ENCODE measurements around the gene RTRAF. TPM values are rescaled to one million over a fixed set of nuclear protein-coding genes. Genes with fewer than 3 reads are reported as not detected.

The RTRAF gene
- total and polyA plus RNA-seq, 9 of the 15 experiments (the other 6 are each of a cell fraction or from before 2014, with no cell fraction given): 126 to 204 (median 155) TPM

GRCh38 chr14:52020866-52021717 lies 31.7 kb downstream of the RTRAF start:
- 24% methylated on average over 7 of the region's 7 CpGs for WGBS (ENCODE audit: insufficient coverage, low coverage, missing lambda C conversion rate)
- Histone ChIP-seq H3K4me1 (replicated peaks in 1 of 2; ENCODE audit: control insufficient read depth in 2 of 2, insufficient read depth in 2 of 2, low read length in 2 of 2) (peaks cover 0 to 12% of the 10 kb centered on the region in 2 experiments; a peak in 3 of 5 replicates), H3K9me1 (ENCODE audit: control insufficient read depth, insufficient read depth, low read length) (no peaks in the 10 kb centered on the region), H3K4me3 (no peak overlapping the region), H3K4me2 (ENCODE audit: insufficient read depth, low read length) (peak overlapping the region; percentile 49), H3K9ac (ENCODE audit: insufficient read depth in 1 of 2, low read depth in 2 of 2, low read length in 2 of 2) (no peak overlapping the region), H3K79me2 (ENCODE audit: control insufficient read depth, insufficient read depth, low read length) (no peaks in the 10 kb centered on the region), H3K9me3 (replicated peaks; ENCODE audit: control insufficient read depth, insufficient read depth, low read depth, low read length) (no peaks in the 10 kb centered on the region), H3K27me3 (ENCODE audit: control insufficient read depth in 2 of 2, insufficient read depth in 2 of 2, low read length in 2 of 2) (no peaks in the 10 kb centered on the region), H3K27ac (ENCODE audit: extremely low read depth, low read depth, low read length) (peak overlapping the region; percentile 42; the same call in 2 of the 3 replicates), H2AFZ (ENCODE audit: low read depth, low read length) (peak overlapping the region; percentile 84), H4K20me1 (replicated peaks; ENCODE audit: control insufficient read depth, insufficient read depth, low read length) (no peaks in the 10 kb centered on the region), H3K36me3 (ENCODE audit: control insufficient read depth, insufficient read depth, low read length) (no peaks in the 10 kb centered on the region)
- intact Hi-C loops (cut with micrococcal nuclease): no loop called here
- ChIA-PET CTCF (ENCODE audit: low intra/inter-chr PET ratio) (no interaction called here), POLR2A (no interaction called here)
- peak; percentile 9 to 61 (median 33) for DNase-seq (ENCODE audit: extremely low read depth in 1 of 4, low spot score in 3 of 4)
- FAIRE-seq: peak; percentile 64
- in situ Hi-C loops (cut with MboI): no loop called here
- ATAC-seq: peak; percentile 88
- no TSS peak for BruUV-seq (replicated peaks)
- TF ChIP-seq ARID1B (IDR thresholded peaks at IDR 0.05) (peak; percentile 46; the same call in 1 of the 2 replicates), NFE2 (IDR thresholded peaks at IDR 0.05; ENCODE audit: low read depth) (peak; percentile 44; the same call in 1 of the 2 replicates), ZNF592 (IDR thresholded peaks at IDR 0.05) (peak; percentile 32; the same call in 1 of the 2 replicates), EP300 (IDR thresholded peaks at IDR 0.05; ENCODE audit: low read length) (peak; percentile 49; the same call in 1 of the 2 replicates), ZNF384 (IDR thresholded peaks at IDR 0.05; ENCODE audit: low read depth, low read length) (peak; percentile 99), ARHGAP35 (IDR thresholded peaks at IDR 0.05; ENCODE audit: partially characterized antibody) (no peak), CEBPZ (IDR thresholded peaks at IDR 0.05; ENCODE audit: borderline replicate concordance, low read depth, low read length) (no peak), JUND (IDR thresholded peaks at IDR 0.05; ENCODE audit: borderline replicate concordance, low read depth, low read length) (no peak), JUND (tag; IDR thresholded peaks at IDR 0.05; ENCODE audit: borderline replicate concordance, low read depth, low read length) (0 out of 3 replicates have a peak, but pooled peaks have one; percentile 9), PATZ1 (CRISPR knock-in tag; IDR thresholded peaks at IDR 0.05; ENCODE audit: borderline replicate concordance) (no peak)

Measured in K562 (cell line).